ENCODE measurements around the gene BEST4.

The BEST4 gene

DNA sequence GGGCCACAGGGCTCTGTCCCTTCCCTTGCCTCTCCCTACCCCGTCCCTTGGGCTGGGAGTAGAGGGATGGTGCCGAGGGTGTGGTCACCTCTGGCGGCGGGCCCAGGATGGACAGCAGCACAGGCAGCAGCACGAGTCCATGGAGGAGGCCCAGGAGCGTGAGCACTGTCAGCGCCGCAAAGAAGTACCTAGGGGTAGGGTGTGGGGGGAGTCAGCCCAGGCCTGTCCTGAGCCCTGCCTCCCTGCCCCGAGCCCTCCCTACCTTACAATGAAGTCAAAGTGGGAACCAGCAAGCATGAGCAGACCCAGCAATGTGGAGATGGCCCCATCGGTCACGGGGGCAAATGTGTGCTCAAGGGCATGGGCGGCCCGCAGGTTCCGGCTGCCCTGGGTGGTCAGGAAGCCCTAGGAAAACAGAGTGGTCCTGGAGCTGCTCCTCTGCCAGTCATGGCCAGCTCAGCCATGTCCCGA, 35.0 kb upstream of the BEST4 start:
- TF ChIP-seq, protein P1, sequence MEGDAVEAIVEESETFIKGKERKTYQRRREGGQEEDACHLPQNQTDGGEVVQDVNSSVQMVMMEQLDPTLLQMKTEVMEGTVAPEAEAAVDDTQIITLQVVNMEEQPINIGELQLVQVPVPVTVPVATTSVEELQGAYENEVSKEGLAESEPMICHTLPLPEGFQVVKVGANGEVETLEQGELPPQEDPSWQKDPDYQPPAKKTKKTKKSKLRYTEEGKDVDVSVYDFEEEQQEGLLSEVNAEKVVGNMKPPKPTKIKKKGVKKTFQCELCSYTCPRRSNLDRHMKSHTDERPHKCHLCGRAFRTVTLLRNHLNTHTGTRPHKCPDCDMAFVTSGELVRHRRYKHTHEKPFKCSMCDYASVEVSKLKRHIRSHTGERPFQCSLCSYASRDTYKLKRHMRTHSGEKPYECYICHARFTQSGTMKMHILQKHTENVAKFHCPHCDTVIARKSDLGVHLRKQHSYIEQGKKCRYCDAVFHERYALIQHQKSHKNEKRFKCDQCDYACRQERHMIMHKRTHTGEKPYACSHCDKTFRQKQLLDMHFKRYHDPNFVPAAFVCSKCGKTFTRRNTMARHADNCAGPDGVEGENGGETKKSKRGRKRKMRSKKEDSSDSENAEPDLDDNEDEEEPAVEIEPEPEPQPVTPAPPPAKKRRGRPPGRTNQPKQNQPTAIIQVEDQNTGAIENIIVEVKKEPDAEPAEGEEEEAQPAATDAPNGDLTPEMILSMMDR (IDR thresholded peaks at IDR 0.05; ENCODE audit: low read depth, low read length, missing control alignments), result no peak
- in situ Hi-C loops (cut with HindIII; ENCODE audit: low sequenced_read_pairs), result no loop called here
- no peak for DNase-seq (ENCODE audit: low read depth)
- no peak overlapping the region for H3K4me3 ChIP-seq (ENCODE audit: low read depth, low read length)

DNA sequence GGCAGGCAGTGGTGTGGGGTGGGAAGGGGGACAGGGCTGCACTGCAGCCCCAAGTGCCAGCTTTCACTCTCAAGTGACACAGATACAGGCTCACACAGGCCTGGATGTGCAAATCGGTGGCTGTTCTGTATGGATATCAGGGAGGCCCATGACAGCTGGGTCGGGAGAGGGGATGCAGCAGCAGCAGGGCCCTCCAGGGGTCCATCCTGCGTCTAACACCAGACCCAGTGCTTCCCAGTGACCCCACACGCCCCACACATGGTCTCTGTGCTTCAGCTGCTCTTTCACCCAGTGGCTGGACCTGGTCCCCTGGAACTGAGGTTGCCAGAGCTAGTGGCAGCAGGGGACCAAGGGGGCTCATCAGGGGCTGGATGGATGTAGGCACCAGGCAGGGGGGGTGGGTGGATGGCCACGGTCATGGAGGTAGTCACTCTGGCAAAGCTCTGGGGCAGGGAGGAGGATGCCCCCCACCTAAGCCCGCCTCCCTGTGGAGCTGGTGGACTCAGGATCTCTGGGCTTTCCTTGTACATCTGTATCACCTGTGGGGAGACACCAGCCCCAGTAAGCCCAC, 34.2 kb upstream of the BEST4 start:
- DNase-seq (ENCODE audit: low read depth), result no peak
- in situ Hi-C loops (cut with HindIII; ENCODE audit: low sequenced_read_pairs), result no loop called here
- no peak overlapping the region for H3K4me3 ChIP-seq (ENCODE audit: low read depth, low read length)
- TF ChIP-seq, protein P1 (IDR thresholded peaks at IDR 0.05; ENCODE audit: low read depth, low read length, missing control alignments), result no peak

DNA sequence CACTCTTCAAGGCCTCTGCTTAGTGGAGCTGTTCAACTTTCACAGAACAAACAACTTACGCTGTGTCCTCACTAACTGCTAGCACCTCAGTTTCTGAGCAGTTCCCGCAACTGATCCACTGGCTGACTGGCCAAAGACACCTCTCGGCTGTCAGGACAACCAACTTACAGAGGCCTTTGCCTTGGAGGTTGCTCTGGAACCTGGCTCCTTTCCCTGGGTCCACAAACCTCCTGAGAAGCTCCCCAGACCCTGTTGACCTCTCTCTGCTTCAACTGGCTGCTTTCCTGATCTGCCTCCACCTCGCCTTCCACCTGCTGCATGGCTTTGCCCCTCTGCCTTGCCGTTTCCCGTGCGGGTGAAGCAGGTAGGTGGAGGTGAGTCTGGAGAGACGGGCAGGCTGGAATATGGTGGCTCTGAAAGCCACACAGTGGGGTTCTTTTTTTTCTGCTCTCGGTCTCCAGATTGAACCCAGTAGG, 33.3 kb upstream of the BEST4 start:
- in situ Hi-C loops (cut with HindIII; ENCODE audit: low sequenced_read_pairs), result no loop called here
- H3K4me3 ChIP-seq (ENCODE audit: low read depth, low read length), result no peak overlapping the region

DNA sequence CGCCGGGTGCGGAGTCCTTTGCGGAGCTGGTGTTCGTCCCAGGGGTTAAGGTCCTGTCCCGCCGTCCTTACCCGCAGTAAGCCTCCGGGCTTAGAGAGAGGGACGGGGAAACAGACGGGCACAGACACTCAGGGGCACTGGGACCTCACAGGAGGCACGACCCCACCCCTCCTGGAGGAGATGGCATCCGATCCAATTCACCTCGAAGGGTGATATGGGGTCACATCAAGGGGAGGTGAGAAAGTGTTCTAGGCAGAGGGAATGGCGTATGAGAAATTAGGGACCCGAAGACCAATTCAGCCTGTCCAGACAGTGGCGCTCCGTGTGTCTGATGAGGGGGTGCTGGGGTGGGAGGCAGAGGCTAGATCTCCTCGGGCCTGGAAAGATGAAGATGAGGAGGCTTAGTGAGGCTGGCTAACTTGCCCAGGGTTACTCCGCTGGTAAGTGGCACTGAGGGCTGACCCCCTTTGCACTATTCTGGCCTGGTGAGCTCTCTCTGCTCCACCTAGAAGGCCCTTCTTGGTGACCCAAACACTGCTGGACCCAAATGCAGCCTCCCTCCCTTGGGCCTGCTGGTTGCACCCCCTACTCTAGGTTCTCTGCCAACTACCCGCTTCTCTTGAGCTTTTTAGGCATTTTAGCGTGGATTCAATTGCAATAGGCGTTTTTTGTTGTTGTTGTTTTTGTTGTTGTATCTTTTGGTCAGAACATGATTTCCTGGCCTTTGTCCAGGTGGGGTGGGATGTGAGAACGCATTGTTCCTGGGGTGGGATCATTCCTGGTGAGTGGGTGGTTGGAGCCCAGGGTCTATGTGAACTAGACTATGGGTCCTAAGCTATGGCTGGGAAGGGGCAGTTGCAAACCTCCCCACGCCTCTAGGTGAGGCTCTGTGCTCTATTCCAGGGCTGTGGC, 32.6 kb upstream of the BEST4 start:
- in situ Hi-C loops (cut with HindIII; ENCODE audit: low sequenced_read_pairs), result no loop called here
- TF ChIP-seq, protein P1 (IDR thresholded peaks at IDR 0.05; ENCODE audit: low read depth, low read length, missing control alignments), result no peak
- H3K4me3 ChIP-seq (ENCODE audit: low read depth, low read length), result peak overlapping the region; percentile 50
- no peak for DNase-seq (ENCODE audit: low read depth)

More for the DNA sequence above, 33.3 kb upstream of the BEST4 start:
- TF ChIP-seq, protein P1 (IDR thresholded peaks at IDR 0.05; ENCODE audit: low read depth, low read length, missing control alignments), result no peak
- DNase-seq (ENCODE audit: low read depth), result no peak

DNA sequence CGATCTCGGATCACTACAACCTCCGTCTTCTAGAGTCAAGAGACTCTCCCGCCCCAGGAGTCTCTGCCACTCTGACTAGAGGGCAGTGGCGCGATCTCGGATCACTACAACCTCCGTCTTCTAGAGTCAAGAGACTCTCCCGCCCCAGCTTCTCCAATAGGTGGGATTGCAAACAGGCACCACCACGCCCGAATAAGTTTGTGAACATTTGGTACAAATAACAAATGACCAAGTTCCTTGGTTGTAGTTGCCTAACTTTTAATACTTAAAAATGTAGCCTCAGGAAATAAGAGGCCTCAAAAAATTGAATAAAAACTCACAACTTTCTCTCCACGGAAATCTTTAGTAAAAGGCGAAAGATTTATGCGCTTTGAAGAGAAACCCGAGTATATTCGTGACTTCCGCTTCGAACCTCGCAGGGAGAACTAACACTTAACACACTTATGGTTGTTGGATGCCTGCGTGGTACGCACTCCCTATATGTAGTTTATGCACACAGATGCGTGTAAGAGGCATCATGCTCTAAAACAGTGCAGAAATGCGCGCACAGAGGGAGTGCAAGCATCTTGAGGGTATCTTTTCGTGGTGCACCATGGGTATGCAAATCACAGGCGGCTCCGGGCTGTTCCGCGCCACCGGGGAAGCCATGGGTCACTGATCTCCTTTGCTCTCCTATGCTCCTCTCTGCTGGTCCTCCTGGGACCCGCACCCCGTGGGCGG, 31.8 kb upstream of the BEST4 start:
- peak; percentile 89 for DNase-seq (ENCODE audit: low read depth)
- in situ Hi-C loops (cut with HindIII; ENCODE audit: low sequenced_read_pairs), result no loop called here
- TF ChIP-seq, protein P1 (IDR thresholded peaks at IDR 0.05; ENCODE audit: low read depth, low read length, missing control alignments), result no peak
- peak overlapping the region; percentile 50 for H3K4me3 ChIP-seq (ENCODE audit: low read depth, low read length)

DNA sequence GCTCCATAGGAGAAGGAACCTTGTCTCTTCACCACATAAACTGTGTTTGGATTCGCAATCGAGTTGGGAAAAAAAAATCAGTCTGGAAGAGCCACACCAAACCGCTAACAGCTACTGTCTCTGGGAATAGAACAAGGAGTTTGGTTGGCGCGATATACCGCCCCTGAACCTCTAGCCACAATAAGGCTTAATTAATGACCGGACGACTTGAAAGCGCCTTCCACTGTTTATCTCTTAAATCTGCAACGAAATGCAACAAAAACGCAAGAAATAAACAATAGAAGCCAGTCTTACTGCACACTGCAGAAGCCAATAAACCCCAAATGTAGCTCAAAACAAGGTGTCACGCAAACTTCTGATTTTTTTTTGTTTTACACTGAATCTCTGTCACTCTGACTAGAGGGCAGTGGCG, 31.2 kb upstream of the BEST4 start:
- TF ChIP-seq, protein P1 (IDR thresholded peaks at IDR 0.05; ENCODE audit: low read depth, low read length, missing control alignments), result peak; percentile 7
- no peak for DNase-seq (ENCODE audit: low read depth)
- in situ Hi-C loops (cut with HindIII; ENCODE audit: low sequenced_read_pairs), result no loop called here

More for the DNA sequence above, 31.2 kb upstream of the BEST4 start:
- peak overlapping the region; percentile 31 for H3K4me3 ChIP-seq (ENCODE audit: low read depth, low read length)
